Measurements from ENCODE around the gene GTF3C4. TPM values are rescaled to one million over a fixed set of nuclear protein-coding genes. Genes with fewer than 3 reads are reported as not detected.
"Not testable (repeated sequence)": the region's sequence is repeated elsewhere in the genome, so short reads cannot be mapped to it uniquely, and the experiment has no call there.

The GTF3C4 gene
- total RNA-seq, 1 experiment from 2014 or later: 40.8 TPM

DNA sequence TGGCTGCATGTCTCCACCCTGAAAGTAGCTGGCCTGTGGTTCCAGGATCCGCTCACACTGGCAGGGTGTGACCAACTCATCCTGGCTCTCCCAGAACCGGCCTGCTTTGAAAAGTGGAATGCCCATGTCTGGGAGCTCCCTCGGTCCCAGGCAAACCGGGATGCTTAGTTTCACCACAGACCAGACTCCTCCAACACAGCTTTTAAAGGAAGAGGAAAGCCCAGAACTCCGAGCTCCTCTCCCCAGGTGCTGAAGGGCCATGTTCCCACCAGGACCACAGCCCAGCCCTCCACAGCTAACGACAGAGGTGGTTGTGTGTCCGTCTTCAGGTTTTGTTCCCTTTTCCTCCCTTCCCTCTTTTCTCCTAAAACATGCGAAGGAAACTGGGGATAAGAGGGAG lies 38.0 kb downstream of the GTF3C4 start:
- no peak overlapping the region for H3K4me3 ChIP-seq (ENCODE audit: low read depth, low read length, poor library complexity, severe bottlenecking)
- ChIA-PET CTCF (interaction anchor here (0.6 to 1.2 kb wide), 2 partner anchors 19 to 118 kb away, joined by 3 to 4 read pairs; no protein-coding TSS in a partner anchor), POLR2A (ENCODE audit: low non-redundant PET) (no interaction called here)
- BruUV-seq (replicated peaks): no TSS peak
- no peak for DNase-seq (ENCODE audit: low spot score)
- peaks cover 5% of the 10 kb centered on the region for H3K27me3 ChIP-seq (replicated peaks; ENCODE audit: insufficient read depth, low read depth, low read length, poor library complexity)
- H3K9me3 ChIP-seq (ENCODE audit: low read depth, low read length, poor library complexity, severe bottlenecking): peaks cover 3% of the 10 kb centered on the region
- TF ChIP-seq, protein P1, sequence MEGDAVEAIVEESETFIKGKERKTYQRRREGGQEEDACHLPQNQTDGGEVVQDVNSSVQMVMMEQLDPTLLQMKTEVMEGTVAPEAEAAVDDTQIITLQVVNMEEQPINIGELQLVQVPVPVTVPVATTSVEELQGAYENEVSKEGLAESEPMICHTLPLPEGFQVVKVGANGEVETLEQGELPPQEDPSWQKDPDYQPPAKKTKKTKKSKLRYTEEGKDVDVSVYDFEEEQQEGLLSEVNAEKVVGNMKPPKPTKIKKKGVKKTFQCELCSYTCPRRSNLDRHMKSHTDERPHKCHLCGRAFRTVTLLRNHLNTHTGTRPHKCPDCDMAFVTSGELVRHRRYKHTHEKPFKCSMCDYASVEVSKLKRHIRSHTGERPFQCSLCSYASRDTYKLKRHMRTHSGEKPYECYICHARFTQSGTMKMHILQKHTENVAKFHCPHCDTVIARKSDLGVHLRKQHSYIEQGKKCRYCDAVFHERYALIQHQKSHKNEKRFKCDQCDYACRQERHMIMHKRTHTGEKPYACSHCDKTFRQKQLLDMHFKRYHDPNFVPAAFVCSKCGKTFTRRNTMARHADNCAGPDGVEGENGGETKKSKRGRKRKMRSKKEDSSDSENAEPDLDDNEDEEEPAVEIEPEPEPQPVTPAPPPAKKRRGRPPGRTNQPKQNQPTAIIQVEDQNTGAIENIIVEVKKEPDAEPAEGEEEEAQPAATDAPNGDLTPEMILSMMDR (conservative IDR thresholded peaks at IDR 0.05; ENCODE audit: low read depth, low read length): no peak
- no peak for TF ChIP-seq EZH2 (IDR thresholded peaks at IDR 0.05; ENCODE audit: borderline replicate concordance, low read depth, low read length, poor library complexity, severe bottlenecking)
- no peaks in the 10 kb centered on the region for H3K4me1 ChIP-seq (ENCODE audit: insufficient read depth, low read length, poor library complexity, severe bottlenecking)
- intact Hi-C loops (cut with micrococcal nuclease; ENCODE audit: unreplicated experiment): no loop called here
- H3K36me3 ChIP-seq (ENCODE audit: insufficient read depth, low read length, poor library complexity, severe bottlenecking): no peaks in the 10 kb centered on the region
- H3K27ac ChIP-seq (ENCODE audit: low read depth, low read length, poor library complexity, severe bottlenecking): no peak overlapping the region

DNA sequence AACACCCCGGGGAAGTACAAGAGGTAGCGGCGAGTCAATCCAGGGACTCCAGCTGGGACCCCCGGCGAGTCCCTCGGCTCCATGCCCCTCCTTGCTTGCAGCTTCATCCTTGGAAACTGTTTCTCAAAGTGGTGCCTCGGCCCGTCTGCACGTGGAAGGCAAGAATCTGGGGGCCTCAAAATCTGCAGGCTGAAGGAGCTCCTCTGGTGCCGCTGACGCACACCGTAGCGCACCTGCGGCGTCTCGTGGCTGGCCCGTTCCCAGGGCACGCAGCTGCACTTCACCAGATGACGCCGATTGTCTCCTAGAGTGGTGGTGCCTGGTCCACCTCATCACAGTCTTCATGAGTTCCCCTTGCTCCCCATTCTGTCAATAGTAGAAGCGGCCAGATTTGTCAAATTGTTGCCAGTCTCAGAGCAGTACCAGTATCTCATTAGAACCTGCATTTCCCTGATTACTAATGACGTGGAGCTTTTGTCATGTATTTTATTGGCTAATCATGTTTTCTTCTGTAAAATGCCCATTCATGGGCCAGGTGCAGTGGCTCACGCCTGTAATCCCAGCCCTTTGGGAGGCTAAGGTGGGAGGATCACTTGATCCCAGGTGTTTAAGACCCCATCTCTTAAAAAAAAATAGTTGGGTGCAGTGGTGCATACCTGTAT lies 38.6 kb downstream of the GTF3C4 start:
- no peak overlapping the region for H3K4me3 ChIP-seq (ENCODE audit: low read depth, low read length, poor library complexity, severe bottlenecking)
- no peak overlapping the region for H3K27ac ChIP-seq (ENCODE audit: low read depth, low read length, poor library complexity, severe bottlenecking)
- H3K4me1 ChIP-seq (ENCODE audit: insufficient read depth, low read length, poor library complexity, severe bottlenecking): no peaks in the 10 kb centered on the region
- no peaks in the 10 kb centered on the region for H3K9me3 ChIP-seq (ENCODE audit: low read depth, low read length, poor library complexity, severe bottlenecking)
- no peak for DNase-seq (ENCODE audit: low spot score)
- no peaks in the 10 kb centered on the region for H3K36me3 ChIP-seq (ENCODE audit: insufficient read depth, low read length, poor library complexity, severe bottlenecking)
- TF ChIP-seq, protein P1 (conservative IDR thresholded peaks at IDR 0.05; ENCODE audit: low read depth, low read length): no peak
- no peak for TF ChIP-seq EZH2 (IDR thresholded peaks at IDR 0.05; ENCODE audit: borderline replicate concordance, low read depth, low read length, poor library complexity, severe bottlenecking)
- peaks cover 5% of the 10 kb centered on the region for H3K27me3 ChIP-seq (replicated peaks; ENCODE audit: insufficient read depth, low read depth, low read length, poor library complexity)
- ChIA-PET POLR2A (ENCODE audit: low non-redundant PET) (no interaction called here), CTCF (interaction anchor here (1.2 kb wide), 1 partner anchor 117 kb away, joined by 3 read pairs; no protein-coding TSS in a partner anchor)
- intact Hi-C loops (cut with micrococcal nuclease; ENCODE audit: unreplicated experiment): no loop called here
- no TSS peak for BruUV-seq (replicated peaks)

DNA sequence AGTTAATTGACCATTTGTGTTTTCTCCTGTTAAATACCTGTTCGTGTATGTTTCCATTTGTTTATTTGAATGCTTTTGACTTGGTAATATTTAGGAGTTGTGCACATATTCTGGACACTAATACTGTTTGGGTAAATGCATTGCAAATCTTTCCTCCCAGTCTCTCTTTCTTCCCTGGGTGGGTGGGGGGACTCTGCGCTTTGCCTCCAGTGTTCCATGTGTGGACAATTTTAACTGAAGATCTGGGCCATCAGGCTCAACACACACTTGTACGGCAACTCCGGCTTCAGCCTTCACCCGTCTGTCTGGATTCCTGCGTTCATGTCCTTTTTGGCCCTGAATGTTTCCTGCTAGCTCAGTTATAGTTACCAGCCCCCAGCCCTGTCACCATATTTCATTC lies 40.1 kb downstream of the GTF3C4 start:
- no TSS peak for BruUV-seq (replicated peaks)
- Histone ChIP-seq H3K27ac (ENCODE audit: low read depth, low read length, poor library complexity, severe bottlenecking) (no peak overlapping the region), H3K27me3 (replicated peaks; ENCODE audit: insufficient read depth, low read depth, low read length, poor library complexity) (peaks cover 5% of the 10 kb centered on the region), H3K36me3 (ENCODE audit: insufficient read depth, low read length, poor library complexity, severe bottlenecking) (no peaks in the 10 kb centered on the region), H3K9me3 (ENCODE audit: low read depth, low read length, poor library complexity, severe bottlenecking) (no peaks in the 10 kb centered on the region), H3K4me1 (ENCODE audit: insufficient read depth, low read length, poor library complexity, severe bottlenecking) (no peaks in the 10 kb centered on the region), H3K4me3 (ENCODE audit: low read depth, low read length, poor library complexity, severe bottlenecking) (no peak overlapping the region)
- POLR2A ChIA-PET (ENCODE audit: low non-redundant PET): no interaction called here
- no peak for TF ChIP-seq EZH2 (IDR thresholded peaks at IDR 0.05; ENCODE audit: borderline replicate concordance, low read depth, low read length, poor library complexity, severe bottlenecking)
- TF ChIP-seq, protein P1 (conservative IDR thresholded peaks at IDR 0.05; ENCODE audit: low read depth, low read length): no peak
- CTCF ChIA-PET: no interaction called here
- no peak for DNase-seq (ENCODE audit: low spot score)
- intact Hi-C loops (cut with micrococcal nuclease; ENCODE audit: unreplicated experiment): no loop called here

DNA sequence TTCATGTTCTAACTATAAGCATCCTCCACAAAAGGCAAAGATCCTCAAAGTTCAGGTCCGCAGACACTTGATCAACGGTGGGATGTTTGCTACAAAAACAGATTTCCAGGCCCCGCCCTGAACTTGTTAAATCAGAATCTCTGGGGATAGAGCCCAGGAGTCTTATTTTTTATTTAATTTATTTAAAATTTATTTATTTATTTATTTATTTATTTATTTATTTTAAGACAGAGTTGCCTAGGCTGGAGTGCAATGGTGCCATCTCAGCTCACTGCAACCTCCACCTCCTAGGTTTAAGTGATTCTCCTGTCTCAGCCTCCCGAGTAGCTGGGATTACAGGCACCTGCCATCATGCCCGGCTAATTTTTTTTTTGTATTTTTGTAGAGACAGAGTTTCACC lies 40.9 kb downstream of the GTF3C4 start:
- POLR2A ChIA-PET (ENCODE audit: low non-redundant PET); BruUV-seq (replicated peaks); DNase-seq (ENCODE audit: low spot score); intact Hi-C loops (cut with micrococcal nuclease; ENCODE audit: unreplicated experiment); H3K36me3 ChIP-seq (ENCODE audit: insufficient read depth, low read length, poor library complexity, severe bottlenecking); H3K27me3 ChIP-seq (replicated peaks; ENCODE audit: insufficient read depth, low read depth, low read length, poor library complexity); H3K4me1 ChIP-seq (ENCODE audit: insufficient read depth, low read length, poor library complexity, severe bottlenecking); H3K4me3 ChIP-seq (ENCODE audit: low read depth, low read length, poor library complexity, severe bottlenecking); CTCF ChIA-PET; H3K9me3 ChIP-seq (ENCODE audit: low read depth, low read length, poor library complexity, severe bottlenecking); H3K27ac ChIP-seq (ENCODE audit: low read depth, low read length, poor library complexity, severe bottlenecking): not testable (repeated sequence)

Measured in A673 (cell line).